Activated CD8-positive, alpha-beta memory T cell treated with anti-CD3 and anti-CD28 coated beads, Interleukin-2, amount 50 U/mL, for 1 hour (primary cell): ENCODE measurements around the gene MRPS27.

Experiments
- DNase-seq: peaks from one replicate; pipeline ENCODE4 v3.0.0-alpha.2; 2020; ENCODE audit errors: extremely low read depth

The MRPS27 gene

GRCh38 chr5:72233835-72234234 lies 86.2 kb downstream of the MRPS27 start:
- no peak for DNase-seq

- no peak for DNase-seq
Measured at GRCh38 chr5:72232838-72233237, 87.2 kb downstream of the MRPS27 start.

- no peak for DNase-seq
Measured at GRCh38 chr5:72231991-72232703, 87.9 kb downstream of the MRPS27 start.

- no peak for DNase-seq
Measured at GRCh38 chr5:72228960-72229359, 91.1 kb downstream of the MRPS27 start.

- DNase-seq, result no peak
Measured at GRCh38 chr5:72226950-72227349, 93.1 kb downstream of the MRPS27 start.

GRCh38 chr5:72225741-72226140 lies 94.3 kb downstream of the MRPS27 start:
- DNase-seq, result no peak

GRCh38 chr5:72224946-72225463 lies 95.0 kb downstream of the MRPS27 start:
- no peak for DNase-seq

- no peak for DNase-seq
Measured at GRCh38 chr5:72223371-72223770, 96.7 kb downstream of the MRPS27 start.

- DNase-seq, result no peak
Measured at GRCh38 chr5:72222521-72222920, 97.5 kb downstream of the MRPS27 start.

GRCh38 chr5:72221541-72221940 lies 98.5 kb downstream of the MRPS27 start:
- no peak for DNase-seq

GRCh38 chr5:72221099-72221498 lies 98.9 kb downstream of the MRPS27 start:
- no peak for DNase-seq

- no peak for DNase-seq
Measured at GRCh38 chr5:72216756-72217155, 103.3 kb downstream of the MRPS27 start.

- no peak for DNase-seq
Measured at GRCh38 chr5:72214168-72214567, 105.9 kb downstream of the MRPS27 start.

GRCh38 chr5:72213482-72213881 lies 106.6 kb downstream of the MRPS27 start:
- no peak for DNase-seq

GRCh38 chr5:72212171-72212570 lies 107.9 kb downstream of the MRPS27 start:
- DNase-seq, result no peak

GRCh38 chr5:72210888-72211678 lies 109.0 kb downstream of the MRPS27 start:
- no peak for DNase-seq

- DNase-seq, result no peak
Measured at GRCh38 chr5:72209147-72210115, 110.6 kb downstream of the MRPS27 start.

- DNase-seq, result no peak
Measured at GRCh38 chr5:72208324-72208926, 111.6 kb downstream of the MRPS27 start.

- DNase-seq, result no peak
Measured at GRCh38 chr5:72206994-72207393, 113.0 kb downstream of the MRPS27 start.

- DNase-seq, result no peak
Measured at GRCh38 chr5:72206160-72206559, 113.9 kb downstream of the MRPS27 start.

GRCh38 chr5:72205431-72206009 lies 114.5 kb downstream of the MRPS27 start:
- DNase-seq, result no peak
